NCI-H1417 treated with DMSO at 0.1 percent for 48 hours (cell line): ENCODE data around the gene FRMD4B.
"Not testable (repeated sequence)": the region's sequence is repeated elsewhere in the genome, so short reads cannot be mapped to it uniquely, and the experiment has no call there.

ENCODE experiments used
- DNase-seq: peaks from one replicate; lab custom pipeline; 2025; lab: John Stamatoyannopoulos, UW

FRMD4B gene

DNA sequence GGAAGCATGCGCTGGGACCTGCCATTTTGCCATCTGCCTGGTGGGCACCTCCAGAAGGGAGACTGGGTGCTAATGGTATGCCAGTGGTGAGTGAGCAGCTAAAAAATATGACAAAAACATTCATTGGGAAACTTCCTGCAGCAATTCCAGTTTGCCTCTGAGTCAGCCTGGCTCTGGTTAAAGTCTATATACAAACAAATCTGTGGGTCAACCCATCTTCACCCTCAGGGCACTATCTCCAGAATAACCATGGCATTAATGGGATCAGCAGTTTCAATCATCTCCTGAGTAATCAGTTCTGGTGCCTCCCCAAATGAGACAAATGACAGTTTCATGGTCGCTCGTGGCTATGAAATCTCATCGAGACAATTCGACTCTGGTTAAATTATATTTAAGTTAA lies 21.5 kb downstream of the FRMD4B start:
- DNase-seq: no peak

DNA sequence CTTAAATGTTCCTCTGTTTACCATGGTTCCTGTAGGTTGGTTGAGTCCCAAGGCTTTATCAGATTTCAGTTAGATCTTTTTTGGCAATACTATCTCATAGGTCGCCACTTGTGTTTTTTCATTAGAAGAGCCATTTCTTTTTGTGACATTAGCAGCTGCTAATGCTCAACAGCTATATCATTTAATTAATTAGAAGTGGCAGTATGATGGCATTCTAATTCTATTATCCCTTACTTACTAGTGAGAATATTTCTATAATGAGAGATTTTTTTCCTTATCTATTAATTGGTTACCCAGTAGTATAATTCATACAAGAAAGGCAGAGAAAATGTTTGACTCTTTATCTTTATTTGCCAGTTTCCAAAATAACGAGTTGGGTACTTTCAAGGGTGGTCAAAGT lies 25.2 kb downstream of the FRMD4B start:
- DNase-seq: no peak

DNA sequence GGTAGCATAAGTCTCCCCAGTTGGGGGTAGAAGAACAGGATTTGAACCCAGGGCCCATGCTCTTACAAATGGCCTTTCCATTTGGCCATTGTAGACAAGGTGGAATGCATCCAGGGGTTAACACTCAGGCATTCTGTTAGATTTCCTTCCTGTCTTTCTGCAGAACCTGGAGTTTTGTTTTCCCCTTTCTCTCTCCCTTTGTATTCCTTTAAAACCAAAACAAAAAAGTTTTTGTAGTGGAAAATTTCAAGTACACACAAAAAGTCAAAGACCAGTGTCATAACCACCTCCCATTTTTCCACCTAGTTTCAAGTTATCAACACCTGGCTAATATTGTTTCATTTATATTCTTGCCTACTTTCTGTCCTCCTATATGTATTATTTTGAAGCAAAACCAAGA lies 26.0 kb downstream of the FRMD4B start:
- no peak for DNase-seq

DNA sequence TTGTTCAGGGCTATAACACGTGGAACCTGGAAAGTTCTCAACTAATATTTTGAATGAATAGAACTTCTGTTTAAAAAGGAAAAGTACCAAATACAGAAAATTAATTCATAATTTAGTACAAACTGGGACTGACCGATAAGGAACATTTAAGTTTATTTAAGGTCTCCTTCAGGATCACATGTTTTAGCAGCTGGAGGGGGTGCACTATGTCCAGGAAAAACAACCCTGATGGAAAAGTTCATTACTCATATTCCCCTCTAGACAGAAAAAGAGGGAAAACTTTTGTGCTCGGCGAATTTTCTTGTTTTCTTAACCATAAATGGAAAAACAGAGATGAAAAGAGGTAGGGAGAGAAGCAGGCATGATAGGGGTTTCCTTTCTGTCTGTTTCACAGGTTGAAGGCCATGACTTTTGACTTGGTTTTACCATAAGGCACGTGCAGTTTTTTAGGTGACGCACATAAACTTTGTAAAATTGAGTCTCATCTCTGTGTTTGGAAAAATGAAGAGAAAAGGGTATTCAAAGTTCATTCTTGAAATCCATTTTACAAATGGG lies 26.5 kb downstream of the FRMD4B start:
- no peak for DNase-seq

DNA sequence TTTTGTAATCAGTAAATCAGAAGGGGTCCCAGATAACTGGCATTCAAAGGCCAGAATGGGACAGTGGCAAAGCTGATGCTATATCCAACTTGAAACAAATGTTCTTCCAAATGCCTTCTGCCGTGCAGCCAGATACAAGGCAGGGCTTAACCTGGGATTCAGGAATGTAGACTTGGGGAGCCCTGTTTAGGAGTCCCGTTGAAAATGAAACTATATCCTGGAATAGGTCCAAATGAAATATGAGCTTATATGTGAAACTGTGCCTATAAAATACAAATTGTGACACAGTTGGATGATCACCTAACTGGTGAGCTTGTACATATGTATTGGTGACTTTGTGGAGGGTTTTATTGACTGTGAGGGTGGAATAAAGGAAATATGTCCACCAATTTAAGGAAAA lies 28.7 kb downstream of the FRMD4B start:
- no peak for DNase-seq

DNA sequence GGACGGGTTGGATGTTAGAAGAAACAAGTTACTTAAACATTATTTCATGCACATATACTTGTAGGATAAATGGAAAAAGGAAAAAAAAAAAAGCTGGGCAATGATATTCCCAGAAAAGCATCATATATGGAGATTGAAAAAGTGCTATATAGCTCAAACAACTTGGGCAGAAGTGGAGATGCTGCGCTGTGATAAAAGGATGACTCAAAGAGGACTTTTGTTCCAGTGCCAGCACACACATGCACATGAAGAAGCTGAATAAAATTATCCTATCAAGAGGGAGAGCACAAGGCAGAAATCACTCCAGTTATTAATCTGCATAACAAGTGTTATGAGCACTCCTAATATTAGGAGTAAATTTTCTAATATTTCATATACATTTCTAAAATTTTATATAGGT lies 30.9 kb downstream of the FRMD4B start:
- DNase-seq: no peak

DNA sequence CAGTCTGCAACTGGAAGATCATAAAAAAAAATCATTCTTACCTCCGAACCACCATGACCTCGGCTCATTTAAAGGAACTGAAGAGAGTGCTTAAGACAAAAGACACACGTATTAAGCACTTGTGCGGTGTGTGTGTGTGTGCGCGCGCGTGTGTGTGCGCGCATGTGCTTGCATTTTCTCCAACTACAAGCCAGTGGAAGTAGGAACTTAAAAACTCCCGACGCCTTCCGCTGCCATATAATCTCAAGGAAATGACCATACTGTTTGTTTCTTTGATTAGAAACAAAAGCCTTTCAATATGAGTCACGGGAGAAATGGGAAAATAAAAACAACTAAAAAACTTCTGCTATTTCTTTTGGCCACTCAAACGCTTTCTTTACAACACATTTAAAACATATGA lies 32.4 kb downstream of the FRMD4B start:
- DNase-seq: no peak

DNA sequence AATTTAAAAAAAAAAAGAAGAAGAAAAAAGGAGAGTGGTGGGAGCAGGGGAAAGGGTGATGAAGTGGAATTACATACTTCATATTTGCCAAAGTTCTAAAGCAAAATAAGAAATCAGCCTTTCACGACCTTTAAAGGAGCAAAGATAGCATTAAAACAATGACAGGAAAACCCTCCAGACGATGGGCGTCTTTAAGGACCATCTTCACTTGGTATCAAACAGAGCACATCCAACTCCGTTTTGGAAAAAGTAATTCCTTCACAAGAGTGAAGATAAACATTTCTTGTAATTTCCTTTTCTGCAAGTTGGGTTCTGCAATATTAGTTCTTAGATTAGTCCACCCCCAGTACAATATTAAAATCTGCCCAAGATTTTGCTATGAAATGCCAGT lies 32.8 kb downstream of the FRMD4B start:
- DNase-seq: no peak

DNA sequence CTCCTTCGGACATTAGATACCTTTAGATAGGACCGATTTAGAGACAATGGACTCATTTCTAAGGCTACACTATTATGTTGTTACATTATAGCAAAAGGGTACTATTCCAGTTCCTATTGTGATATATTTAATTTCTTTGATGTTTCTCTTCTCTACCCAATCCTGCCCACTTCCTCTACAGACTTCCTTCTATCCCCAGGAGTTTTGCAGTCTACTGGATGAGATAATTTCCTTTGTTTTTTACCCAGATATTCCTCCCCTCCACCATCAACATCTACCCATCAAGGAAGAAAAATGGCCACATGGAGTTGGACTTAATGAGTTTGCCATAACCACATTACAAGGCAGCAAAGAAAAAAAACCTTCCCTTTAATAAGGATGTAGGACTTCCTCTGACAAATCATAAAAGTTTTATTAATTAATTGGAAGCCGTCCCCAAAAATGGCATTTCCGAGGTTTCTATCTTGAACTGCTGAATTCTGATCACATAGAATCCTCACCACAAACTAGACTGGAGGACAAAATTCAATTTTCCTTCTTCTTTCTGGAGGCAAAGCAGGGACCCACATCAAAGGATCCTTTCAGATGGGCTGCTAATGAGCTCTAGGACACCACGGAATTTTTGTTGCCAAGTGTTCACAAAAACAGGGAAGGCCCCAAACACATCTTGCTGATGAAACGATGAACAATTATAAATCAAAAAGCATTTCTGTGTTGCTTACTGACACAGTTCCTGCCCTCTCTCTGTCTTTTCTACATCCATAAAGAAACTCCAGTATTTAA lies 33.4 kb downstream of the FRMD4B start:
- DNase-seq: no peak

DNA sequence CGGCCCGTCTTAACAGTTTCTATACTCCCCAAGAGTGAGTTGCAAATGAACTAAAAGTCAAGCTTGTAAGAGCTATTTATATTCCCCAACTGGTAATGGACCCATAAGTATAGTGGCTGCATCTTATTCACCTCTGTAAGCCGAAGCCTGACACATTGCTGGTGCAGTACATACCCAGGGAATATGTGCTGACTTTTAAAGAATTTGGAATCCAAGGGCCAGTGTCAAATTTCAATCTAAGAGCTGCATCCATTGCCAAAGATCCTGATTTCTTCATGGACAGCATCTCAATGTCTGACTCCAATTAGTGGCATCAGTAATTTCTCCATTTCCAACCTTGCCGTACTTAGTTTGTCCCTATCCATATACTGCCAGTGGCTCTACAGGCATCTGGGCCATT lies 42.0 kb downstream of the FRMD4B start:
- DNase-seq: no peak

DNA sequence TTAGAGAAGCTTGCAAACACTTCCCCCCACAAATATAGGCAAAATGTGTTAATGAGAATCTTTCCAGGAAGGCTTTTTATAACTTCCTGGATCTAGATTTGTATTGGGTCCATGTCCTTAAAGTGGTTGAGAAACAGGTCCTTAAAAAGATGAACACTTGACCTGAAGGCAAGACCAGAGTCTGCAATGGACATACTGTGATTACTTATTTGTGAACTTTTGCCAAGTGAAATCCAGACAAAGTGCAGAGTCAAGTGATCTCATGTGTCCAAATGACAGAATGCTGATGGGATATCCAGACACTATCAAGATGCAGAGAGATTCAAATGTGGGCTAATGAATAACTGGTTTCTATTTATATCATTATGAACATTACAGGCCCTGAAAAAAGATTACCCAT lies 43.8 kb downstream of the FRMD4B start:
- no peak for DNase-seq

DNA sequence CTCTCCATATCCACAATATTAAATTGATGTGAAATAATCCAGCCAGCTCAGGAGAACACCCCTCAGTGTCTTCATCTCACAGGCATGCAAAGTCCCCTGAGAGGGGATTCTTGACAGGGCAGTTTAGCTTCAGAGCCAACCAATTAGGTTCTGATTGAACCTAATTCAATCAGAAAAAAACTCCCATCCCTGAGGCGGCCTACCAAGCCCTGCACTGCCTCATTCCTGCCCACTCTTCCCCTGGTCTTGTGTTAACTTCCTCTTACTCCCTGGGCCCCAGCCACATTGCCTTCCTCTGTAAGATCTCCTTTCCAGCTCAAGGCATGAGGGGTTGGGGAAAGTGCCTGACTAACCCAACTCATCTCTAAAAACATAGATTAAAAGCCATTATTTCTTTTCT lies 46.1 kb downstream of the FRMD4B start:
- DNase-seq: no peak

DNA sequence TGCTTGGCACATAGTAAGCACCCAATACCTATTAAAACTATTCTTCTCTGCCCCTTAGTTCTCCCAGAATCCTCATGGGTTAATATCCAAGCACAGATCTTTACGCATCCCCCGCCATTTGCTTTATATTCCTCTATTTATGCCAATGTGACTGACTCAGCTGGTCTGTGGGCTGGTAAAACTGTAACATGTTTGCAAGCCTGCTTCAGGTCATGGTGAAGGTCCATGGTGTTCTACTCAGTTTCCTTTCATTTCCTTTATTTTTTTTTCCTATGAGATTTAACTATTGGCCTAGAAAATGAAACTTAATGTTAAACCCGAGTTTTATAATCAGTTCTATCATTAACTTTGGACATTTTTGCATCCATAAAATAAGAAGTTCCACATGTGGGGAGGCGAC lies 47.0 kb downstream of the FRMD4B start:
- DNase-seq: no peak

DNA sequence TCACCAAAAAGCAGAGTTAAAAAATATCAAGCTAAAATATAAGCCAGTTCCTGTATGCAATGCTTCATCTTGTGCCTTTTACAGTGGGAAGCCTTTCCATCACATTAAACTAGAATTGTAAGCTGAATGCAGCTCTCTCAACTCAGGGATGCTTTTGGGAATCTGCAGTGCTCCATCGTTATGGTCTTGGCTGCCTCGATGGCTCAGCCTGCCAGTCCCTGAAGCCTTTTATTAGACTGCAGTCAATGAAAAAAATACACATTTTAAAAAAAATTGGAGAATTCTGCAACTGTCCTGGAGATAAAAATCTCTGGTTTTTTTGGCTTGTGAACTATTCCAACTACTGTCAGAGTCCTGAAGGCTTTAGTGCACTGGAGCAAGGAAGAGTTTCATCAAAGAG lies 53.0 kb downstream of the FRMD4B start:
- no peak for DNase-seq

DNA sequence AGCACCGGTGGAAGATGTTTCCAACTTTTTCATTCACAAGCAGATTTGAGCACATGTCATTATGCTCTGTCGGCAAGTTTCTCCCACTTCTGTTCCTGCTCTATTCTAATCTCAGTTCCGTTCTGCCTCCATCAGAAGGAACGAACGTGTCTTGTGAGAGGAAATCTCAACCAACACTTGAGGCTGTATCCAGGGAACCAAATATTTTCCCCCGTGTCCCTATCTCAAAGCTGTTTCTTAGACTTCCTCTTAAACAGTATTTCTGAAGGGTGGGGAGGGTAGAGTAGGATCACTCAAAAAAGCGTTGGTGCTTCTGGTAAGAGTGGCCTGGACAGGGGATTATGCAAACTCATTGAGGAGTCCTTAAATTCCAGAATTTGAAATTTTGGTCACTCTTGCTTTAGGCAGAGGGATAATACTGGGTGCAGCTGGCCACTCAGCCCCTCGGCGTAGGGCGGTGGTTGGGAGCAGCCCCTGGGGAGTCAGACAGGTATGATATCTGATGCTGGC lies 54.9 kb downstream of the FRMD4B start:
- DNase-seq: no peak

DNA sequence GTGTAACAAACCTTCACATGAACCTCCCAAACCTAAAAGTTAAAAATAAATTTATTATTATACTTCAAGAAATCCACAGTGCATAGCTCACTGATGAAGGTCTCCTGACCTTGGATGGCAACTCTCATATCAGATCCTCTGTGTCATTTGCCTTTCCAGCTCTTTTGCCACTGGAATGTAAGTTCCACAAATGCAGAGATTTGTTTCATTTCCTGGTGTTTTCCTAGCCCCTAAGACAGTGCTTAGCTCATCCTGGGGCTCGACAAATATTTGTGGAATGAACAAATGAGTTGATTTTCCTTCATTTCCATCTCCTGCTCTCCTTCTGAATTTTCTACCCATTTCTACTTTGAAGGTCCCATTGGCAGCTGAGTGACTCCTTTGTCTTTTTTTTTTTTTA lies 56.0 kb downstream of the FRMD4B start:
- DNase-seq: no peak

DNA sequence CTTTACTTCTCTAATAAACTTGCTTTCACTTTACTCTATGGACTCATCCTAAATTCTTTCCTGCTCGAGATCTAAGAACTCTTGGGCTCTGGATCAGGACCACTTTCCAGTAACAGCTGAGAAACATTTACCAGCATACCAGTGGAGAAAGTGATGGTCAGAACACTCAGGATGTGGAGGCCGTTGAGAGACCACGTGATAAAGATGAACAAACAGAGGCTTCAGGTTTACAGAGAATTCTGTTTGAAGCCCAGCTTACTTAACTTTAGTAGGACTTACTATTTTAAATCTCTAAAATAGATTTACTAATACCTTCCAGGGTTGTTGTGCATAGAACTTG lies 57.0 kb downstream of the FRMD4B start:
- DNase-seq: no peak

DNA sequence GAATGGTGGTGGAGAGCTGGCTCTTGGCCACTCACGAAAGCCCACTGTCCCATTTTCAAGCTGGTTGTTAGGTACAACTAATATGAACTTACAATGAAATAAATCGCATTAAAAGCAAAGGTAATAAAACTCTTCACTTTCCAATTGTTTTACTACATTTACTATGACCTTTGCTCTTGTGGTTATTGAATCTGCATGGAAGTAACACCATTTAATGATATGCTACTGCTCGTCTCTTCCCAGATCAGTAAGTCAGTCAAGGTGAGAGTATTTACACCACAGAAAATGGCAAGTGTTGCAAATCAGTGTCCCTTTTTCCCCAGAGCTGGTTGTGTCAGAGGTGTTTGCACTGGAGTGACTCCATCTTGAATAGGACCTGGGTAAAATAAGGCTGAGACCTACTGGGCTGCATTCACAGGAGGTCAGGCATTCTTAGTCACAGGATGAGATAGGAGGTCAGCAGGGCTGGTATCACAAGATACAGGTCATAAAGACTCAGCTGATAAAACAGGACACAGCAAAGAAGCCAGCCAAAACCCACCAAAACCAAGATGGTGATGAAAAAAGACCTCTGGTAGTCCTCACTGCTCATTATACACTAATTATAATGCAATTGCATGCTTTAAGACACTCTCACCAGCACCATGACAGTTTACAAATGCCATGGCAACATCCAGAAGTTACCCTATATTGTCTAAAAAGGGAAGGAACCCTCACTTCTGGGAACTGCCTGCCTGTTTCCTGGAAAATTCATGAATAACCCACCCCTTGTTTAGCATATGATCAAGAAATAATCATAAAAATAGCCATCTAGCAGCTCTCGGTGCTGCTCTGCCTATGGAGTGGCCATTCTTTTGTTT lies 57.6 kb downstream of the FRMD4B start:
- DNase-seq: no peak

DNA sequence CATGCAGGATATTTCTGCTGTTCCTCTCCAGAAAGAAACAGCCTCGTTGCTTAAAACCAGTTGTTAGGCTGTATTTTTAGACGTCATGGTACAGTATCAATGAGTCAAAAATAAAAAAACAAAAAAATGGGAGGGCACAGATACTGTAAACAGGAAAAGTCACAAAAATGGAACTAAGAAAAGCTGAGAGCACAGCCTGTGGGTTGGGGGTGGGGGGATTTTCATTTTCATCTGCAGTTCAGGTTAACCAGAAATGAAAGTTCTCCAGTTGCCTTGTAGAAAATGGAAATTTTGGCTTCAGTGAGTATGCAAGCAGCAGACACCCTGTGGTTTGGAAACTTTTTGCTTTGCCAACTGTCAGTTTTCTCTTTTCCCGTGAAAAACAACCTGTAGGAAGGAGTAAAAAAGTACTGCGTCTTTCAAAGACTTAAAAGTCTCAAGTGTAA lies 59.0 kb downstream of the FRMD4B start:
- DNase-seq: no peak

DNA sequence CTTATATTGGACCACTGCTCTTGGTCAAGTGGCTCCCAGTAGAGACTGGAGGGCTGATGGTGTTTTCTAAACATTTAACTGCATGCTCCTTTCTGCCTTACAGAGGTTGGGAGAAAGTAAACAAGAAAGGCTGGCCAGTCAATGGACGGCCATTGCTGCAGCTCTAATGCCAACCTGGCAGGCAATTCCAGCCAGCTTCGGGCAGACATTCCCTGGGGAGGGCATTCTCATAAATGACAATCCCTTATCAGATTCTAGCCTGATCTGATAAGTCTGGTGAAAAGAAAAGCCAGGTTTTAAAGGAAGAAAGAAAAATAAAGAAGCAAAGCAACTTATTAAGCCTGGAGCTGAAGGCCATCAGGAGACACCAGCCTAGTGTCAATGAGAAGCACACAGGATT lies 60.7 kb downstream of the FRMD4B start:
- no peak for DNase-seq

DNA sequence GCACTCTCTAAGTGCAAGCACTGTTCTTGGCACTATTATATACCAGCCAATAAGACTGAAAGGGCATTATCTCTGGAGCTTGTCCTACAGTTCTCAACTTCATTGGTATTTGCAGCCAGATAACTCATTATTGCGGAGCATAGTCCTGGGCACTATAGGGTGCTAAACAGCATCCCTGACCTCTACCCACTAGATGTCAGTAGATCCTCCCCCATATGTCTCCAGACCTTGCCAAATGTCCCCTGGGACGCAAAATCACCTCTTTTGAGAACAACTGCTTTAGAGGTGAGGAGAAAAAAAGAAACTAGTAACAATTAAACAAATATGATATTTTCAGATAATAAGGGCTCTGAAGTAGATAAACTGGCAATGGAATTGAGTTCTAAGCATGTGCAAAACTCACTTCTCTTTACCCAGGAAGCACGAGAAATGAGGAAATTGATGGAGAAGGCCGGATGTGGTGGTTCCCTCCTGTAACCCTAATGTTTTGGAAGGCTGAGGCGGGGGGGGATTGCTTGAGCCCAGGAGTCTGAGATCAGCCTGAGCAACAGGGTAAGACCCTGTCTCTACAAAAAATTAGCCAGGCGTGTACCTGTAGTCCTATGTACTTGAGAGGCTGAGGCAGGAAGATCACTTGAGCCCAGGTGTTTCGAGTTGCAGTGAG lies 61.4 kb downstream of the FRMD4B start:
- DNase-seq: no peak

DNA sequence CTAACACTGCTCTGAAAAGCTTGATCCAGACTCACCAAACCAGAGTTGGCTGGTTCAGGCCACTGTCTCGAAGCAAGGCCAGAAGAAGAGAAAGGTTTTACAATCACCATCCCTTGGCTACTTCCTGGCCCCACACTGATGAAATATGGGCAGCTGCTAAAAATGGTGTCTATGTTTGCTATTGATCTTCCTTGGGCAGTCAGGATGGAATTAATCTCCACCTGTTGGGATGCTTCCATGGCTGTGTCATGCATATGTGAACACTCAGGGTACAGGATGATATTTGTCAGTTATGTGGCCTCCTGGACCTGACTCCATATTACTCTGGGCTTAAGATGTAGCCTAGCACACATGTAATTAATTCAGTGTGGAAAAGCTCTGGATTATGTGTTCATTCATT lies 61.9 kb downstream of the FRMD4B start:
- DNase-seq: no peak

DNA sequence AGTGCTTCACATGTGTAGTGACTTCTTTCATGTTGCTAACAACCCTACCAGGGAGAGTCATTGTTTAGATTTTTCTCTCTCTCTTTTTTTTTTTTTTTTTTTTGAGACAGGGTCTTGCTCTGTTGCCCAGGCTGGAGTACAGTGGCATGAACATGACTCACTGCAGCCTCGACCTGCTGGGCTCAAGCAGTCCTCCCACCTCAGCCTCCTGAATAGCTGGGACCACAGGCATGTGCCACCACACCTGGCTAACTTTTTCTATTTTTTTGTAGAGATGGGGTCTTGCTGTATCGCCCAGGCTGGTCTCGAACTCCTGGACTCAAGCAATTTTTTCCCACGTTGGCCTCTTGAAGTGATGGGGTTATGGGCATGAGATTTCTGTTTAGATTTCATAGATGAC lies 63.4 kb downstream of the FRMD4B start:
- not testable (repeated sequence) for DNase-seq
